NCI-H446 treated with DMSO at 0.1 percent for 48 hours (cell line): Measurements from ENCODE around the gene RNU2-63P.
"Not testable (repeated sequence)": the region's sequence is repeated elsewhere in the genome, so short reads cannot be mapped to it uniquely, and the experiment has no call there.

Source experiments
- DNase-seq: peaks from one replicate; lab custom pipeline; 2025; lab: John Stamatoyannopoulos, UW

Gene RNU2-63P

GRCh38 chr2:88028931-88029330 lies 12.6 kb upstream of the RNU2-63P start:
- no peak for DNase-seq

GRCh38 chr2:88027697-88028389 lies 11.5 kb upstream of the RNU2-63P start:
- no peak for DNase-seq

- no peak for DNase-seq
Measured at GRCh38 chr2:88024509-88024908, 8.2 kb upstream of the RNU2-63P start.

GRCh38 chr2:88022669-88022921 lies 6.2 kb upstream of the RNU2-63P start:
- DNase-seq = no peak

- no peak for DNase-seq
Measured at GRCh38 chr2:88019985-88020384, 3.6 kb upstream of the RNU2-63P start.

- DNase-seq = no peak
Measured at GRCh38 chr2:88018909-88019308, 2.6 kb upstream of the RNU2-63P start.

- DNase-seq = not testable (repeated sequence)
Measured at GRCh38 chr2:88018077-88018805, 1.9 kb upstream of the RNU2-63P start.

- not testable (repeated sequence) for DNase-seq
Measured at GRCh38 chr2:88017780-88018038, 1.4 kb upstream of the RNU2-63P start.

- DNase-seq = no peak
Measured at GRCh38 chr2:88016960-88017779, 823 bp upstream of the RNU2-63P start.

GRCh38 chr2:88011011-88011410 lies 5.3 kb downstream of the RNU2-63P start:
- DNase-seq = no peak

GRCh38 chr2:88010136-88010535 lies 6.2 kb downstream of the RNU2-63P start:
- no peak for DNase-seq

GRCh38 chr2:88006912-88007439 lies 9.4 kb downstream of the RNU2-63P start:
- no peak for DNase-seq

GRCh38 chr2:88005776-88006175 lies 10.6 kb downstream of the RNU2-63P start:
- DNase-seq = no peak

GRCh38 chr2:88003074-88003755 lies 13.1 kb downstream of the RNU2-63P start:
- DNase-seq = no peak

GRCh38 chr2:88002359-88002707 lies 14.0 kb downstream of the RNU2-63P start:
- DNase-seq = no peak

- DNase-seq = not testable (repeated sequence)
Measured at GRCh38 chr2:88000474-88000873, 15.9 kb downstream of the RNU2-63P start.

GRCh38 chr2:87996570-87996969 lies 19.8 kb downstream of the RNU2-63P start:
- no peak for DNase-seq

- no peak for DNase-seq
Measured at GRCh38 chr2:87995756-87996155, 20.6 kb downstream of the RNU2-63P start.

- DNase-seq = not testable (repeated sequence)
Measured at GRCh38 chr2:87994304-87994850, 22.0 kb downstream of the RNU2-63P start.

- DNase-seq = not testable (repeated sequence)
Measured at GRCh38 chr2:87992569-87992968, 23.8 kb downstream of the RNU2-63P start.

GRCh38 chr2:87987473-87987872 lies 28.9 kb downstream of the RNU2-63P start:
- DNase-seq = not testable (repeated sequence)

GRCh38 chr2:87985902-87986301 lies 30.4 kb downstream of the RNU2-63P start:
- DNase-seq = not testable (repeated sequence)
